Smooth muscle cell (in vitro differentiated cells): Measurements from ENCODE around the gene VEPH1. TPM values are rescaled to one million over a fixed set of nuclear protein-coding genes. Genes with fewer than 3 reads are reported as not detected.

Experiments
- DNase-seq: peaks from one replicate; lab custom pipeline; 2025; ENCODE audit not compliant: unreplicated experiment; lab: John Stamatoyannopoulos, UW
- H2AFZ ChIP-seq: fragments of 200-600 bp; sonication (generic); 2 replicates; pipeline ENCODE4 v1.6.0; 2016; ENCODE audit warnings: antibody characterized with exemption, low read depth, mild to moderate bottlenecking
- H3F3A ChIP-seq: fragments of 200-600 bp; sonication (generic); 2 replicates; pipeline ENCODE4 v1.6.0; 2017; ENCODE audit warnings: antibody characterized with exemption, low read depth
- H3K27ac ChIP-seq: fragments of 200-600 bp; sonication (generic); 2 replicates; pipeline ENCODE4 v1.5.1; 2016; ENCODE audit warnings: low read depth, mild to moderate bottlenecking
- H3K27me3 ChIP-seq: fragments of 200-600 bp; sonication (generic); 2 replicates; pipeline ENCODE4 v1.6.1; 2016; ENCODE audit warnings: low read depth, mild to moderate bottlenecking
- H3K36me3 ChIP-seq: fragments of 200-600 bp; sonication (generic); 2 replicates; pipeline ENCODE4 v1.5.1; 2016; ENCODE audit warnings: low read depth
- H3K4me1 ChIP-seq: fragments of 200-600 bp; sonication (generic); 2 replicates; pipeline ENCODE4 v1.5.1; 2016; ENCODE audit warnings: low read depth
- H3K4me2 ChIP-seq: fragments of 200-600 bp; sonication (generic); 2 replicates; pipeline ENCODE4 v1.6.0; 2016; ENCODE audit warnings: mild to moderate bottlenecking
- H3K4me3 ChIP-seq: fragments of 200-600 bp; sonication (generic); 2 replicates; pipeline ENCODE4 v1.5.1; 2016; ENCODE audit warnings: mild to moderate bottlenecking
- H3K79me2 ChIP-seq: fragments of 200-600 bp; sonication (generic); 2 replicates; pipeline ENCODE4 v1.6.0; 2016; ENCODE audit warnings: low read depth, mild to moderate bottlenecking
- H3K9ac ChIP-seq: fragments of 200-600 bp; sonication (generic); 2 replicates; pipeline ENCODE4 v1.6.0; 2016; ENCODE audit warnings: low read depth
- H3K9me3 ChIP-seq: fragments of 200-600 bp; sonication (generic); replicated peaks from 2 replicates; pipeline ENCODE4 v1.5.1; 2016; ENCODE audit warnings: low read depth
- H4K20me1 ChIP-seq: fragments of 200-600 bp; sonication (generic); 2 replicates; pipeline ENCODE4 v1.6.0; 2016; ENCODE audit warnings: low read depth
- CTCF ChIP-seq: fragments of 200-600 bp; sonication (generic); IDR thresholded peaks from 2 replicates; pipeline ENCODE4 v1.5.1; 2017; ENCODE audit warnings: borderline replicate concordance, mild to moderate bottlenecking, antibody characterized with exemption; ENCODE audit not compliant: insufficient read depth, poor library complexity, severe bottlenecking
- WGBS: methylation state at CpG from one replicate; pipeline ENCODE4 v1.1.7; 2016; ENCODE audit warnings: low lambda C conversion rate; 5-methylcytosine and 5-hydroxymethylcytosine counted together
- polyA plus RNA-seq: library from polyadenylated mRNA; unstranded; fragments of >200 nt; fragmentation: Nextera tagmentation; extraction: Ambion mirVana; gene quantifications from 2 replicates; pipeline ENCODE4 v1.2.1, GENCODE V29; 2016
- total RNA-seq: library from RNA; depleted of rRNA; stranded (reverse); fragments of >200 nt; gene quantifications from 2 replicates; pipeline ENCODE4 v1.2.3, GENCODE V29; 2014

The VEPH1 gene
- total and polyA plus RNA-seq, 2 experiments from 2014 or later = 0.58 to 3.0 TPM

GRCh38 chr3:157501863-157502262 is 1.4 kb downstream of the VEPH1 start:
- no peak overlapping the region for H3K9ac ChIP-seq
- no peaks in the 10 kb centered on the region for H3K79me2 ChIP-seq
- no peak overlapping the region for H3K4me2 ChIP-seq
- peaks cover 30% of the 10 kb centered on the region for H3K4me1 ChIP-seq
- no peaks in the 10 kb centered on the region for H3F3A ChIP-seq
- H3K27ac ChIP-seq = no peak overlapping the region
- no peak for TF ChIP-seq CTCF
- no peak overlapping the region for H2AFZ ChIP-seq
- no peaks in the 10 kb centered on the region for H3K36me3 ChIP-seq
- peaks cover 42% of the 10 kb centered on the region for H3K27me3 ChIP-seq
- no peak overlapping the region for H3K4me3 ChIP-seq
- no peaks in the 10 kb centered on the region for H4K20me1 ChIP-seq
- no peak for DNase-seq
- no peaks in the 10 kb centered on the region for H3K9me3 ChIP-seq
- WGBS = 75% methylated on average over 4 of the region's 4 CpGs

GRCh38 chr3:157500232-157500631 is 3.0 kb downstream of the VEPH1 start:
- Histone ChIP-seq H3K27ac (no peak overlapping the region), H3K9ac (no peak overlapping the region), H4K20me1 (no peaks in the 10 kb centered on the region), H3K4me2 (peak overlapping the region; percentile 84), H3K27me3 (peaks cover 43% of the 10 kb centered on the region), H3K79me2 (no peaks in the 10 kb centered on the region), H3K4me3 (peak overlapping the region; percentile 39), H3K4me1 (peaks cover 30% of the 10 kb centered on the region), H3K9me3 (no peaks in the 10 kb centered on the region), H3F3A (no peaks in the 10 kb centered on the region), H2AFZ (no peak overlapping the region), H3K36me3 (no peaks in the 10 kb centered on the region)
- DNase-seq = no peak
- no peak for TF ChIP-seq CTCF
- WGBS = 68% methylated on average over 4 of the region's 4 CpGs

GRCh38 chr3:157499342-157499963 is 3.8 kb downstream of the VEPH1 start:
- peaks cover 34% of the 10 kb centered on the region for H3K4me1 ChIP-seq
- H3K79me2 ChIP-seq = no peaks in the 10 kb centered on the region
- peaks cover 43% of the 10 kb centered on the region for H3K27me3 ChIP-seq
- no peak overlapping the region for H3K27ac ChIP-seq
- H3K9me3 ChIP-seq = no peaks in the 10 kb centered on the region
- no peaks in the 10 kb centered on the region for H4K20me1 ChIP-seq
- H3K9ac ChIP-seq = no peak overlapping the region
- H3F3A ChIP-seq = peaks cover 3% of the 10 kb centered on the region
- H3K4me3 ChIP-seq = peak overlapping the region; percentile 39
- H2AFZ ChIP-seq = peak overlapping the region; percentile 76
- no peak for TF ChIP-seq CTCF
- peak overlapping the region; percentile 84 for H3K4me2 ChIP-seq
- H3K36me3 ChIP-seq = no peaks in the 10 kb centered on the region
- 3% methylated on average over 24 of the region's 24 CpGs for WGBS
- DNase-seq = no peak

GRCh38 chr3:157498371-157498770 is 4.8 kb downstream of the VEPH1 start:
- Histone ChIP-seq H3K27ac (no peak overlapping the region), H3F3A (peaks cover 7% of the 10 kb centered on the region), H3K36me3 (no peaks in the 10 kb centered on the region), H4K20me1 (no peaks in the 10 kb centered on the region), H3K9me3 (no peaks in the 10 kb centered on the region), H3K79me2 (no peaks in the 10 kb centered on the region), H2AFZ (no peak overlapping the region), H3K4me2 (no peak overlapping the region), H3K9ac (no peak overlapping the region), H3K4me1 (peaks cover 35% of the 10 kb centered on the region), H3K4me3 (no peak overlapping the region), H3K27me3 (peaks cover 43% of the 10 kb centered on the region)
- no peak for TF ChIP-seq CTCF
- DNase-seq = no peak
